Naive thymus-derived CD4-positive, alpha-beta T cell (primary cell): ENCODE data around the gene FKBP15. TPM values are rescaled to one million over a fixed set of nuclear protein-coding genes. Genes with fewer than 3 reads are reported as not detected.

Experiments
- ATAC-seq: fragments of 150-1000 bp; cut with Tn5 transposase; 2 replicates; pipeline ENCODE4 v1.10.0; 2021; ENCODE audit warnings: mild to moderate bottlenecking, moderate library complexity
- CTCF ChIA-PET: fragments of 350-600 bp; sonication (Branson Sonifier 250); formaldehyde crosslinking; loops from one replicate; lab custom pipeline; 2021; ENCODE audit warnings: antibody characterized with exemption; lab: Charles Lee
- POLR2A ChIA-PET: fragments of 350-600 bp; sonication (Branson Sonifier 250); formaldehyde crosslinking; loops from one replicate; lab custom pipeline; 2021; ENCODE audit warnings: antibody characterized with exemption, inconsistent platforms; lab: Charles Lee
- DNase-seq, 9 donors: peaks; one replicate each; pipeline versions ENCODE4 v3.0.0 to v3.0.0-alpha.2; 2020 to 2022; ENCODE audit warnings: mixed read lengths in 1 of 9
- H3K27ac ChIP-seq: one replicate; pipeline ENCODE4 v1.7.0; 2013; ENCODE audit warnings: mild to moderate bottlenecking, low read depth, low read length, moderate library complexity
- H3K27me3 ChIP-seq, 2 donors: one replicate each; pipeline ENCODE4 v1.7.0; 2013; ENCODE audit warnings: low read length in 2 of 2, mild to moderate bottlenecking in 2 of 2, moderate library complexity in 2 of 2; ENCODE audit not compliant: control insufficient read depth in 2 of 2, insufficient read depth in 2 of 2
- H3K36me3 ChIP-seq, 3 experiments: 1 replicate in 2 of 3; 2 replicates in 1 of 3; pipeline ENCODE4 v1.7.0; 2013; ENCODE audit warnings: low read length in 3 of 3, mild to moderate bottlenecking in 3 of 3, moderate library complexity in 1 of 3; ENCODE audit not compliant: insufficient read depth in 3 of 3, control insufficient read depth in 2 of 3
- H3K4me1 ChIP-seq, 2 donors: one replicate each; pipeline ENCODE4 v1.7.0; 2013; ENCODE audit warnings: low read length in 2 of 2, mild to moderate bottlenecking in 2 of 2, moderate library complexity in 1 of 2; ENCODE audit not compliant: control insufficient read depth in 2 of 2, insufficient read depth in 2 of 2
- H3K4me3 ChIP-seq: 2 replicates; pipeline ENCODE4 v1.7.0; 2013; ENCODE audit warnings: mild to moderate bottlenecking, low read length
- H3K9me3 ChIP-seq, 3 experiments: 1 replicate in 2 of 3; 2 replicates in 1 of 3; pipeline ENCODE4 v1.7.0; 2013; ENCODE audit warnings: low read length in 3 of 3; ENCODE audit not compliant: control insufficient read depth in 2 of 3
- H3K27ac Mint-ChIP-seq, 9 donors: one replicate each; pipeline ENCODE4 v1.8.0; 2020 to 2022; ENCODE audit warnings: mixed read lengths in 9 of 9, mild to moderate bottlenecking in 8 of 9, moderate library complexity in 5 of 9, inconsistent platforms in 2 of 9
- H3K27me3 Mint-ChIP-seq, 5 donors: one replicate each; pipeline ENCODE4 v1.8.0; 2021 to 2022; ENCODE audit warnings: mixed read lengths in 5 of 5, mild to moderate bottlenecking in 1 of 5
- H3K36me3 Mint-ChIP-seq, 5 donors: one replicate each; pipeline ENCODE4 v1.8.0; 2020 to 2022; ENCODE audit warnings: mixed read lengths in 5 of 5, mild to moderate bottlenecking in 3 of 5, inconsistent platforms in 1 of 5
- H3K4me1 Mint-ChIP-seq, 7 donors: one replicate each; pipeline ENCODE4 v1.8.0; 2020 to 2022; ENCODE audit warnings: mixed read lengths in 7 of 7, mild to moderate bottlenecking in 3 of 7, inconsistent platforms in 1 of 7
- H3K4me3 Mint-ChIP-seq, 10 donors: one replicate each; pipeline ENCODE4 v1.8.0; 2020 to 2022; ENCODE audit warnings: mild to moderate bottlenecking in 10 of 10, mixed read lengths in 10 of 10, moderate library complexity in 6 of 10, inconsistent platforms in 2 of 10
- H3K9me3 Mint-ChIP-seq, 11 donors: one replicate each; pipeline ENCODE4 v1.8.0; 2020 to 2022; ENCODE audit warnings: mixed read lengths in 11 of 11, mild to moderate bottlenecking in 4 of 11, inconsistent platforms in 1 of 11, moderate library complexity in 1 of 11
- intact Hi-C, 2 donors: fragments of 100-400 bp; cut with micrococcal nuclease; formaldehyde crosslinking; loops; one replicate each; pipeline ENCODE4 v1.15.1; 2023
- polyA plus RNA-seq, 2 donors: library from polyadenylated mRNA; unstranded; fragments of 300-500 nt; fragmentation: Illumina TruSeq; gene quantifications; one replicate each; pipeline ENCODE4 v1.2.3, GENCODE V29; 2021
- total RNA-seq, 6 experiments: library from RNA in 5 of 6; stranded (reverse) in 5 of 6; gene quantifications; 1 replicate in 5 of 6; 2 replicates in 1 of 6; pipeline ENCODE4 v1.2.3 and lab custom pipeline; 2021 to 2026

FKBP15 gene
- total and polyA plus RNA-seq, 7 experiments from 2014 or later: 8.8 to 50.6 (median 32.6) TPM

- Histone ChIP-seq H3K27me3 (no peaks in the 10 kb centered on the region), H3K36me3 (peaks cover 0 to 7% (median 0%) of the 10 kb centered on the region in 3 experiments), H3K9me3 (no peaks in the 10 kb centered on the region), H3K27ac (no peak overlapping the region), H3K4me3 (no peak overlapping the region), H3K4me1 (peaks cover 10 to 28% of the 10 kb centered on the region in 2 donors)
- Mint-ChIP-seq H3K36me3 (peaks cover 0 to 7% (median 0%) of the 10 kb centered on the region in 5 donors), H3K27ac (no peak overlapping the region), H3K4me1 (peaks cover 23 to 56% (median 44%) of the 10 kb centered on the region in 7 donors), H3K4me3 (no peak overlapping the region), H3K27me3 (no peaks in the 10 kb centered on the region), H3K9me3 (no peaks in the 10 kb centered on the region)
- ATAC-seq (no peak), DNase-seq (no peak)
- ChIA-PET POLR2A (no interaction called here), CTCF (no interaction called here)
- intact Hi-C loops: loop anchor here (5.0 to 10.0 kb wide), 6 partner anchors 118 to 1161 kb away; partner anchors contain the start of genes AKNA (in 1 of the 2), SUSD1 (in 1 of the 2) and WDR31 (in 1 of the 2)
Observed at GRCh38 chr9:113223963-113224362, 2.9 kb upstream of the FKBP15 start.

- CTCF ChIA-PET: interaction anchor here (1.2 kb wide), 1 partner anchor 71 kb away, joined by 4 read pairs; the partner anchor contains the start of gene SLC31A2
- H3K4me1 ChIP-seq: peaks cover 10 to 25% of the 10 kb centered on the region in 2 donors
- DNase-seq: no peak
- Mint-ChIP-seq H3K36me3 (peaks cover 0 to 7% (median 0%) of the 10 kb centered on the region in 5 donors), H3K4me3 (peak overlapping the region; percentile 89 to 99 (median 94)), H3K9me3 (no peaks in the 10 kb centered on the region), H3K27ac (peak overlapping the region; percentile 71 to 98 (median 94)), H3K27me3 (no peaks in the 10 kb centered on the region), H3K4me1 (peaks cover 15 to 57% (median 46%) of the 10 kb centered on the region in 7 donors)
- H3K27me3 ChIP-seq: no peaks in the 10 kb centered on the region
- no peak for ATAC-seq
- POLR2A ChIA-PET: interaction anchor here (1.1 to 1.3 kb wide), 2 partner anchors 53 to 72 kb away, joined by 3 to 4 read pairs; partner anchors contain the start of genes CDC26 and SLC31A2
- intact Hi-C loops: loop anchor here (5.0 to 10.0 kb wide), 6 partner anchors 120 to 1162 kb away; partner anchors contain the start of genes AKNA (in 1 of the 2), SUSD1 (in 1 of the 2) and WDR31 (in 1 of the 2)
- H3K27ac ChIP-seq: no peak overlapping the region
- no peaks in the 10 kb centered on the region for H3K9me3 ChIP-seq
- H3K4me3 ChIP-seq: no peak overlapping the region
- peaks cover 0 to 7% (median 0%) of the 10 kb centered on the region in 3 experiments for H3K36me3 ChIP-seq
Observed at GRCh38 chr9:113222482-113222841, 1.4 kb upstream of the FKBP15 start.

DNA sequence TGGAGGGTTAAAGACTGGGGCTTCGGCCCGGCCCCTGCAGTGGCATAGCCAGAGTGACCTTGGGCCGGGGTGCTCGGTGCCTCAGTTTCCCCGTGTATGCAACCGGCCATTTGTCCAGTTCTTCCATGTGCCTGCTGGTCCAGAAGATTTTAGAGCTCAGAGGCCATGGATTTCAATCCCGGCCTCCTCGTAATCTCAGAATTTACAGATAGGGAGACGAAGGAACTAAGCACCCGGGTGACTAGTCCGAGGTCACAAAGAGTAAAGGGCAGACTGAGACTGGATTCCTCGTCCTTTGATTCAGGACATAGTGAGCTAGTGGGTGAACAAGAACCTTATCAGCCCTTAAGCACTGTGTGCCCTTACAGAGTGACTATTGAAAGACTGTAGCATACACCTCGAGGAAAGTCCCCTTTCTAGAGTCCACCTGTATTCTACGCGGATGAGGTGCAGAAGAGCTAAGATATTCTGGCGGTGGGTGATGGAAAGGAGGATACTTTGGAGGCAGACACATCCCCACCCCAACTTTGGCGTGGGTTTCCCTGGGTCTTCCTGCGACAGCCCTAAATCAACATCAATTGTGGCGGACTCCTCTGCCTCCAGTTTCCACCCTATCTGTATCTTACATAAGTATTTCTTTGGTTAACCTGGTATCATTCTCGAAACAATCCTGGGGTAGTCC, 864 bp upstream of the FKBP15 start:
- H3K27me3 ChIP-seq: no peaks in the 10 kb centered on the region
- peak overlapping the region; percentile 91 for H3K4me3 ChIP-seq
- ATAC-seq (no peak), DNase-seq (peak in 5 of 9 donors; percentile 8 to 30 (median 11))
- Mint-ChIP-seq H3K9me3 (no peaks in the 10 kb centered on the region), H3K27ac (peak overlapping the region; percentile 86 to 98 (median 94)), H3K4me3 (peak overlapping the region; percentile 89 to 99 (median 94)), H3K27me3 (no peaks in the 10 kb centered on the region), H3K4me1 (peaks cover 15 to 55% (median 46%) of the 10 kb centered on the region in 7 donors), H3K36me3 (peaks cover 0 to 6% (median 0%) of the 10 kb centered on the region in 5 donors)
- H3K9me3 ChIP-seq: no peaks in the 10 kb centered on the region
- ChIA-PET POLR2A (interaction anchor here (0.6 to 1.5 kb wide), 5 partner anchors 11 to 667 kb away, joined by 3 to 9 read pairs (median 4); partner anchors contain the start of gene SLC31A2), CTCF (interaction anchor here (1.2 kb wide), 1 partner anchor 71 kb away, joined by 4 read pairs; the partner anchor contains the start of gene SLC31A2)
- peaks cover 10 to 25% of the 10 kb centered on the region in 2 donors for H3K4me1 ChIP-seq
- intact Hi-C loops: loop anchor here (1.0 to 10.0 kb wide), 21 partner anchors 11 to 1739 kb away; partner anchors contain the start of genes ALAD (in 2 of the 2), C9orf43 (in 2 of the 2), CDC26 (in 2 of the 2) and POLE3 (in 2 of the 2)
- H3K27ac ChIP-seq: peak overlapping the region; percentile 94
- peaks cover 0 to 7% (median 0%) of the 10 kb centered on the region in 3 experiments for H3K36me3 ChIP-seq

- no peaks in the 10 kb centered on the region for H3K9me3 Mint-ChIP-seq
- Histone ChIP-seq H3K27ac (peak overlapping the region; percentile 94), H3K27me3 (no peaks in the 10 kb centered on the region), H3K36me3 (peaks cover 0 to 7% (median 0%) of the 10 kb centered on the region in 3 experiments), H3K4me3 (peak overlapping the region; percentile 91), H3K9me3 (no peaks in the 10 kb centered on the region), H3K4me1 (peaks cover 10 to 25% of the 10 kb centered on the region in 2 donors)
- H3K4me1 Mint-ChIP-seq: peaks cover 15 to 60% (median 52%) of the 10 kb centered on the region in 7 donors
- POLR2A ChIA-PET: interaction anchor here (0.5 to 1.5 kb wide), 6 partner anchors 12 to 190 kb away, joined by 3 to 9 read pairs (median 4); partner anchors contain the start of genes C9orf43 and POLE3
- ATAC-seq: no peak
- no peaks in the 10 kb centered on the region for H3K27me3 Mint-ChIP-seq
- peak in 1 of 9 donors; percentile 6 for DNase-seq
- CTCF ChIA-PET: no interaction called here
- peak overlapping the region; percentile 86 to 98 (median 94) for H3K27ac Mint-ChIP-seq
- peak overlapping the region; percentile 89 to 99 (median 94) for H3K4me3 Mint-ChIP-seq
- H3K36me3 Mint-ChIP-seq: peaks cover 0 to 6% (median 0%) of the 10 kb centered on the region in 5 donors
- intact Hi-C loops: loop anchor here (1.0 to 10.0 kb wide), 21 partner anchors 13 to 1738 kb away; partner anchors contain the start of genes ALAD (in 2 of the 2), C9orf43 (in 2 of the 2), CDC26 (in 2 of the 2) and POLE3 (in 2 of the 2)
Observed at GRCh38 chr9:113220467-113221002, 542 bp downstream of the FKBP15 start.

GRCh38 chr9:113219969-113220368, 1.1 kb downstream of the FKBP15 start:
- Mint-ChIP-seq H3K4me1 (peaks cover 19 to 63% (median 56%) of the 10 kb centered on the region in 7 donors), H3K36me3 (peaks cover 0 to 8% (median 0%) of the 10 kb centered on the region in 5 donors), H3K4me3 (peak overlapping the region; percentile 89 to 99 (median 94)), H3K27ac (peak overlapping the region; percentile 56 to 98 (median 87)), H3K27me3 (no peaks in the 10 kb centered on the region), H3K9me3 (no peaks in the 10 kb centered on the region)
- H3K9me3 ChIP-seq: no peaks in the 10 kb centered on the region
- H3K4me1 ChIP-seq: peaks cover 14 to 25% of the 10 kb centered on the region in 2 donors
- H3K27me3 ChIP-seq: no peaks in the 10 kb centered on the region
- H3K27ac ChIP-seq: peak overlapping the region; percentile 94
- DNase-seq (no peak), ATAC-seq (no peak)
- ChIA-PET POLR2A (interaction anchor here (0.5 to 1.0 kb wide), 4 partner anchors 29 to 560 kb away, joined by 3 to 6 read pairs (median 4); no protein-coding TSS in a partner anchor), CTCF (no interaction called here)
- H3K36me3 ChIP-seq: peaks cover 0 to 7% (median 0%) of the 10 kb centered on the region in 3 experiments
- peak overlapping the region; percentile 91 for H3K4me3 ChIP-seq
- intact Hi-C loops: loop anchor here (2.0 to 10.0 kb wide), 12 partner anchors 122 to 1737 kb away; partner anchors contain the start of genes UGCG (in 2 of the 2), AKNA (in 1 of the 2), ALAD (in 1 of the 2) and BSPRY (in 1 of the 2)
